ENCODE measurements around the gene KRTAP2-2.
"Not testable (repeated sequence)": the region's sequence is repeated elsewhere in the genome, so short reads cannot be mapped to it uniquely, and the experiment has no call there.

The KRTAP2-2 gene

GRCh38 chr17:41065016-41065689 is 10.1 kb upstream of the KRTAP2-2 start:
- DNase-seq (ENCODE audit: low read depth in 2 of 2, low spot score in 1 of 2) = not testable (repeated sequence)

- no peak for DNase-seq (ENCODE audit: low read depth in 2 of 2, low spot score in 1 of 2)
Observed at GRCh38 chr17:41064301-41064700, 9.3 kb upstream of the KRTAP2-2 start.

- DNase-seq (ENCODE audit: low read depth in 2 of 2, low spot score in 1 of 2) = no peak
Observed at GRCh38 chr17:41063449-41063848, 8.4 kb upstream of the KRTAP2-2 start.

- DNase-seq (ENCODE audit: low read depth in 2 of 2, low spot score in 1 of 2) = no peak
Observed at GRCh38 chr17:41061964-41062363, 6.9 kb upstream of the KRTAP2-2 start.

- DNase-seq (ENCODE audit: low read depth in 2 of 2, low spot score in 1 of 2) = no peak
Observed at GRCh38 chr17:41060052-41060604, 5.1 kb upstream of the KRTAP2-2 start, which contains the start of gene KRTAP2-3. Gene KRTAP2-3 (minus strand): TSS chr17:41060114. CDS start chr17:41060050, 64 bp downstream.

- DNase-seq (ENCODE audit: low read depth in 2 of 2, low spot score in 1 of 2) = not testable (repeated sequence)
Observed at GRCh38 chr17:41059276-41060051, 4.4 kb upstream of the KRTAP2-2 start.

GRCh38 chr17:41058741-41059140 is 3.7 kb upstream of the KRTAP2-2 start:
- DNase-seq (ENCODE audit: low read depth in 2 of 2, low spot score in 1 of 2) = no peak

GRCh38 chr17:41057547-41057946 is 2.5 kb upstream of the KRTAP2-2 start:
- no peak for DNase-seq (ENCODE audit: low read depth in 2 of 2, low spot score in 1 of 2)

GRCh38 chr17:41054556-41054955 is 474 bp downstream of the KRTAP2-2 start:
- not testable (repeated sequence) for DNase-seq (ENCODE audit: low read depth in 2 of 2, low spot score in 1 of 2)

GRCh38 chr17:41054025-41054424 is 1.0 kb downstream of the KRTAP2-2 start:
- DNase-seq (ENCODE audit: low read depth in 2 of 2, low spot score in 1 of 2) = no peak

- no peak for DNase-seq (ENCODE audit: low read depth in 2 of 2, low spot score in 1 of 2)
Observed at GRCh38 chr17:41052566-41052965, 2.5 kb downstream of the KRTAP2-2 start.

GRCh38 chr17:41049110-41049509 is 5.9 kb downstream of the KRTAP2-2 start:
- DNase-seq (ENCODE audit: low read depth in 2 of 2, low spot score in 1 of 2) = no peak

GRCh38 chr17:41048441-41048840 is 6.6 kb downstream of the KRTAP2-2 start:
- no peak for DNase-seq (ENCODE audit: low read depth in 2 of 2, low spot score in 1 of 2)

- not testable (repeated sequence) for DNase-seq (ENCODE audit: low read depth in 2 of 2, low spot score in 1 of 2)
Observed at GRCh38 chr17:41046735-41047465, 8.1 kb downstream of the KRTAP2-2 start, which contains the start of gene KRTAP2-1. Gene KRTAP2-1 (minus strand): TSS chr17:41047316. CDS start chr17:41047267, 49 bp downstream.

- DNase-seq (ENCODE audit: low read depth in 2 of 2, low spot score in 1 of 2) = no peak
Observed at GRCh38 chr17:41042953-41043352, 12.1 kb downstream of the KRTAP2-2 start.

- DNase-seq (ENCODE audit: low read depth in 2 of 2, low spot score in 1 of 2) = not testable (repeated sequence)
Observed at GRCh38 chr17:41040783-41041571, 14.1 kb downstream of the KRTAP2-2 start, which contains the start of gene KRTAP1-1. Gene KRTAP1-1 (minus strand): TSS chr17:41041450. CDS start chr17:41041397, 53 bp downstream.

- no peak for DNase-seq (ENCODE audit: low read depth in 2 of 2, low spot score in 1 of 2)
Observed at GRCh38 chr17:41037853-41038350, 17.1 kb downstream of the KRTAP2-2 start.

GRCh38 chr17:41034346-41034935 is 20.6 kb downstream of the KRTAP2-2 start, which contains the start of gene KRTAP1-3:
Gene KRTAP1-3 (minus strand): TSS chr17:41034874. CDS start chr17:41034821, 53 bp downstream.
- DNase-seq (ENCODE audit: low read depth in 2 of 2, low spot score in 1 of 2) = not testable (repeated sequence)

GRCh38 chr17:41029633-41030245 is 25.3 kb downstream of the KRTAP2-2 start, which contains the start of gene KRTAP1-4:
Gene KRTAP1-4 (minus strand): TSS chr17:41030195. CDS start chr17:41030078, 117 bp downstream.
- DNase-seq (ENCODE audit: low read depth in 2 of 2, low spot score in 1 of 2) = no peak
